ENCODE data around the gene COL4A2.

COL4A2 gene

DNA sequence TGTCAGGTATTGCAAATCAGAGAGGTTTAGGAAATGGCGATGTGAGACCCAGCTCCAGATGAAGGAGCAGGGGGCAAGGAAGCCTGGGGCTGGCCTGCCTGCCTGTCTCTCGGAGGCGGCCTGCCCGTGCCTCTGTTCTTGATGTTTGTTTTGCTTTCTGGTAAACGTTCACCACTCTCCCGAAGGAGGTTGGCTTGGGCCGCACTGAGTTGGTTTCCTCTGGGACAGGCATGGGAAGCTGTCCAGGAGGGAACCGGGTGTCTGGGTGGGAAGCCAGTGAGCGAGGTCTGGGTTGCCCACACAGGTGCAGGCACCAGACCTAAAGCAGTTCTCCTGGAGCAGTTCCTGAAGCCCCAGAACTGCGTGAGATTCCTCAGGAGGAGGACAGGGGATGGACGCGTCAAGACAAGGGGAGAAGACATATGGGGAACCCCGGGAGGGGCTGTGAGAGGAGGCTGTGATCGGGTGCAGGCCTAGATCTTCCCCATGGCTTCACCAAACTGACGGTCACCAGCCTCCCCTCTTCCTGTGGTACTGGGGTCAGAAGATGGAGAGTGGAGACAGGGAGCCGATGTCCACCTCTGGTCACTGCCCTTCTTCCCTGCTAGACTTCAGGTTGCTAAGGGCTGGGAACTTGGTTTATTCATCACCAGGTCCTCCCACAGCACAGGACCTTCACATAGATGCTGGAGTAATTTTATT, 15.2 kb downstream of the COL4A2 start:
- DNase-seq (ENCODE audit: low read depth) = no peak

DNA sequence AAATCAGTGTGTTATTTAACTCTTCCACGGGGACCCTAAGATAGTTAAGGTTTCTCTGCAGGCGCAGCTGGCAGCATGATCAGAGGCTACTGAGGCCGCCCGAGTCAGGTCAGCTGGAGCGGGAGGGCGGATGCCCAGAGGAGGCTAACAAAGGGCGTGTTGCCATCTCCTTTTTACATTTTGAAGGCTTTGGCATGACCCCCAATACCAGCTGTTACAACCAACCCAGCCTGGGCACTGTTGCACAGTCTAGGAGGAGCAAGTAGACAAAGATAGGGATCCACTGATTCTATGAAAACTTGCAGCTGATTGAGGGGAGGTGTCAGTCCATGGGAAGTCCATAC, 15.7 kb downstream of the COL4A2 start:
- no peak for DNase-seq (ENCODE audit: low read depth)

DNA sequence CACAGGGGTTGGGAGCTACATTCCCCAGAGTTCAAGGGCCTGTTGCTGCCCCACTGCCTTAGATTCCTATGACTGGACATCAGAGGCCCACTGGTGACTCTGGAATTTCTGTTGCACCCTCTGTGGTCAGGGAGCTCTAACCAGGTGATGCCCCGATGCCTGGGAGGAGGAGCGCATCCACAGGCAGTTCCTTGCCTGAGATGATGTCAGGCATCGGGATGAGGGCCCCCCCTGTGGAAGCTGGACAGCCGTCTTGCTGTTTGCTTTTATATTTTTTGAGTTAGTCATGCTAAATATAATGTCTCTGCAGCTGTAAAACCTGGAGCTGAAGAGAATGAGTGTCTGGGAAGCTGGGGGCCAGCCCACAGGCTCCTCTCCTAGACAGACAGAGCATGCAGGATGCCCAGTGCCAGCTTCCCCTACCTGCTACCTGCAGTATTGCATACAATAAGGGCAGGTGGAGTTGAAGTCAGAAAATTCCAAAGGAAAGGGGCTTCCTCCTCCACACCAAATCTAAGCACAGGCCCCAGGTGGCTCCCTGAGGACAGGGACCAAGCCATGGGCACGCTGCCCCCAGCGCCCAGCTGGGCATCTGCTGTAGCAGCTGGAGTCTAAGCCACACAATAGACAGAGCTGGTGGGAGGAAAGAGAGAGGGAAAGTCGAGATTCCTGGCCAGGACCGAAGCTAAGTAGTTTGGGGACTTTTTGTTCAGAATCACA, 16.2 kb downstream of the COL4A2 start:
- DNase-seq (ENCODE audit: low read depth) = peak; percentile 89

DNA sequence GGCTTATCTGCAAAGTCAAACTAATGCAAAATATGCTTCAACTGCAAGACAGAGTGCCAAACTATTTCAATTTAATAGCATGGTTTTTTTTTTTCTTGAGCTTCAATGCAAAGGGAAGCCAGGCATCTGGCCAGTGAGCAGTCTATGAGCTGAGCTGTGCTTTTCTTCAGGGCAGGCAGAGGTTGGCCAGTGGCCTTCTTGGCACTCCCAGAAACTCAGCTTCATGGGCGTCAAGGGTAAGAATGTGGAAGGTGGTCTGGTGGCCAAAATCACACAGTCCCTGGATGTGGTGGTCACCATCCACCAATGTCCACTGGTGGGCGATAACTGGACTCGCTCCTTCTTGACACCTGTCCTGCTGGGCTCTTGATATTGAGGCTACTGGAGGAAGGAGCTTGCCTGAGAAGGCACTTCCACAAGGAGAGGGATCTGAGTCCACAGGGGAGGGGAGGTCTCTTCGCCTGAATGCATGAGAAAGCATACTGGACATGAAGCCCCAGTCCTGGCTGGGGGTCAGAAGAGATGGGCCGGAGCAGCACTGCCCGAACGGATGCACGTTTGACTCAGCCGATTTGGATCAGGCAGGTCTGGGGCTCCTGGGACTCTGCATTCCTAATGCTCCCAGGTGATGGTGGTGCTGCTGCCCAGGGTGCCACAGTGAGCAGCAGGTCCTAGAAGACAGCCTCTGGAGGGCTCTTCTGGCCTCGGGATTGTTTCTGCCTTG, 17.1 kb downstream of the COL4A2 start:
- no peak for DNase-seq (ENCODE audit: low read depth)

DNA sequence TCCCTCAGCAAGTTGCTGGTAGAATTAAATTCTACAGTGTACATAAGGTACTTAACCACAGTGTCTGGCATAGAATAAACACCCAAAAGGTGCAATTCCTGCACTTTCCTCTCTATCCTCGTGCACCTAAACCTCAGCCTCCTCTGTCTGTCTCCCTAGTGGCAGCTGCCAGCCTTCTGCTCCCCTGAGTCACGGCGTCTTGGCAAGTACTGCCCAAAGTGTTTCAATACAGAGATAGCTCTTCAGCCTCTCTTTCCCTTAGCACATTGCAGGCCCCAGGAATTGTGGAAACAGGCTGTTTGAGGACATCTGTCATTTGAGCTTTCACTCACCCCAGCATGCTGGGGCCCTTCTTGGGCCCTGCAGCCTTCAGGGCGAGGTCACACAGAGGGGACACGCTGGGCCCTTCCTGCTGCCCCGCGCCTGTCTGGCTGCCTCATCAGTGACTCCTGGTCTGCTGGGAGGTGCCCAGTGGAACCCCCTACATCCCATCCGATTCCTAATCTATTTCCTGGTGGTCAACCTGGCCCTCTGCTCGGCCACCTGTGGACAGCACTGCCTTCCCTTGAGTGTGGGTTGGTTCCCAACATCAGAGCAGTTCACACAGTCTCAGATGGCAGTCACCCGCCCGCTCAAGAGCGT, 19.3 kb downstream of the COL4A2 start:
- DNase-seq (ENCODE audit: low read depth) = peak; percentile 24

DNA sequence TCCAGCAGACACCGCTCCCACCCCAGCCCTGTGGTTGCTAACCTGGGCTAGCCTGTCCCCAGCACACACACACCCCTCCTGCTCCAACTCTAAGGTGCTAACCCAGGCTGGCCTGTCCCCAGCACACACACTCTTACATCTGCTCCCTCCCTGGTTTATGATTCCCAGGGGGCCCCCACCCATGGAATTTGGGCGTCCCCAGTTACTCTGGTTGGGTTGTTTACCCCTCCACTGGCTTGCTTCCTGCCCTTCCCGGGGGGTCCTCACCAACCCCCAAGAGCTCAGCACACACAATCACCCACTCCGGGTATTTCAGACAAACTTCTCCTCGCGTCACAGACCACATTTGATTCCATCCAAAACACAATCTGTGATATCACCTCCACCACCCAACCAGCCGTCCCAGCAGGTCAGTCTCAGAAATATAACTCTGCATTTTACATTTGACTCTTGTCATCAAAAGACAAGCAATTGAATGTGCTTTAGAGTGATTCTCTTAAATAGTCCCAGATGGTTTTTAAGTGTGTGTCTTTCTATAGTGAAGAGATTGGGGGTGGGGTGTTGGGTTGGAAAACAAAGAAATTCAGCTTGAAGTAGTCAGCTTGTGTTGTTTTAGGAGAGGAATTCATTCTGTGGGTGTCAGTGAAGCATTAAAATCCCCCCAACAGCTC, 20.1 kb downstream of the COL4A2 start:
- no peak for DNase-seq (ENCODE audit: low read depth)

DNA sequence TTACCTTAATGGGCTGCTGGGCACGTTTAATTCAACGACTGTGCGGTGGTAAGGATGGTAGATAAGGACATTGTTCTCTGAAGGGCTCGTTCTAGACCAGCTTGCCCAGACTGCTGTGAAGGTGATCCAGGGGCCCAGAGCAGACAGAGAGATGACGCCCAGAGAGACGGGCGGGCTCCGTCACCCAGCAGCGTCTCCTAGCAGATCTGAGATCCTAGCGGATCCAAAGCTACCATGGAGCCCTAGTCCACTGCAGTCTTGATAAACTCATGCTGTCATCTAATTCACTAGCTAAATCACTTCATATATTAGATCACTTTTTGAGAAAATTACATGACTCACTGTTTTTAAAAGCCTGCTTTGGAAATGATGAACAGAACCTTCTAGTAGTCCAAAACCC, 21.5 kb downstream of the COL4A2 start:
- DNase-seq (ENCODE audit: low read depth) = no peak

DNA sequence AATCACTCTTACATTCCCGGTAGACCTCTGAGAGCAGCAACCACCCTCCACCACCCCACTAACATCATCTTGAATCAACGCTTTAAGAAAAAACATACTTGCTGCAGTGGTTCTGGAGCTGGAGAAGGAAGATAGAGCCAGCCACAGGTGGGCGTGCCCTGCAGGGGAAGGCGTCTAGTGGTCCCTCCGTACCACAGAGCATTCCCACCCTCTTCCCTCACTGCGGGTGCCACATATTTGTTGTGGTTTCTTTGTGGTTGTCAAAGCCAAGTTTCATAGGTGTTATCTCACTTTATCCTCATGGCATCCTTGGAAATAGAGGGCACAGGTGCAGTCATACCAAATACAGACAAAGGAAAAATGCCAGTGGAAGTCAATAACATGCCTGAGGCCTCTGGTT, 22.2 kb downstream of the COL4A2 start:
- DNase-seq (ENCODE audit: low read depth) = no peak

DNA sequence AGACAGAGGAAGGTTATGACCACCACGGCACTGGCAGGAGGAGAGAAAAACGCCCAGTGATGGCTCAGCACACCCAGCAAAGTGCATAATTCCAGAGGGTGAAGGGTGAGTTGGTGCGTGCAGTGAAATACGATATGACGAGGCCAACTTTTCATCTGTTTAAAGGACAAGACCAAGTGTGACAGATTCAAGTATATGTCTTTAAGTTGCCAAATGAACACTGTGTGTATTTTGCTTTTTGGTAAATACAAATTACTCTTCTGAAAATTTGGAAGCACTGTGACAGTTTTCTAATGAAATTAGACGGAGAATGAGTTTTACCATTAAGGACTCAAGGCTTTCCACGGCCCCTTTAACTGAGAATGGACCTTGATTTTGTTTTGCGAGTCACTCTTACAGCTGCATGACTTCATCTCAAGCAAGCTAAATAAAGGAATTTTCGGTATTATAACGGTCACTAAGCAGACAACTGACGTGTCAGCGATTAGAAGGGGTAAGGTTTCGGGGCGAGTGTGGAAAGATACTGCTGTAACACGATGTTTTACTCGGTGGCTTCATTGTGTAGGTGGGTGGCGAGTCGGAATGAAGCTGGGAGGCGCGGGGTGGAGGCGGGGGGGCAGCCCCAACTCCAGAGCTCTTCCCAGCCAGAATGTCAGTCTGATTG, 22.8 kb downstream of the COL4A2 start:
- peak; percentile 68 for DNase-seq (ENCODE audit: low read depth)

DNA sequence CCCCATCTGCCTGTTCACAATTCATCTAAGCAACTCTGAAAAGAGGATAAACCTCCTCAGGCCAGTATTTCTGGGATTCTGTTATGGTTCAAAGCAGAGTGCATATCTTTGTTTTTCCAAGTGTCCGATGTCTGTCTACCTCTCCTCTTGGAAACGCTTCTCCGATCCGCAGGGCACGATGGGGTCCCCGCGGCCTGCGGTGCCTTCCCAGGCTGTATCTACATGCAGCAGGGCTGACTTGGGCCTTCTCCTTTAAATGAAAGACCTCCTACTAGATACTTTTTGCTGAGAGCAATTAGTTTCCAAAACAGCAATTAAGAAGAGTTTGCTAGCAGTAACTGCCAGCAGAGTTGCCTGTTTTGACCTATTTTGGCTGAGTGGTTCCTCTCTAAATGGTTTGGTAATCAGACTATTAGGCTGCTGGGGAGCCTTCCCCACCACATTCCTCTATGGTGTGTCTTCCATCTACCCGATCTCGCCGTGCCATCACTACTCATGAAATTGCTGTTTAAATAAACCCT, 23.5 kb downstream of the COL4A2 start:
- DNase-seq (ENCODE audit: low read depth) = peak; percentile 59

DNA sequence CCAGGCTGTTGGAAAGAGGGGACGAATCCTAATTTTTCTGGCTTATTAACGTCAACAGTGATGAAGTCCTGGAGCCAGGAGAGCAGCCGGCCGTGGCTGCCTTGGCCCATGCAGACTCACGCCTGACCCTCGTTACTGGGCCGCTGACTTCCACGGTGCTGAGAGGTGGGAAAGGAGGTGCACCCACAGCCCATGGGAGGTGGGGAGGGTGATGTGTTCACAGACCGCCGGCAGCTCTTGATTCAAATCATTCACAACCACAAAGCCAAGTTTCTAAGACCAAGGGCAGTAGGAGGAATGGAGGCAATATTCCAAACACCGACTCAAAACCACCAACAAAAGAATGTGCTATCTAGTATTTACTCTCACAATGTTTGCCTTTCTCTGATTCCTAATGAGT, 24.3 kb downstream of the COL4A2 start:
- DNase-seq (ENCODE audit: low read depth) = no peak

DNA sequence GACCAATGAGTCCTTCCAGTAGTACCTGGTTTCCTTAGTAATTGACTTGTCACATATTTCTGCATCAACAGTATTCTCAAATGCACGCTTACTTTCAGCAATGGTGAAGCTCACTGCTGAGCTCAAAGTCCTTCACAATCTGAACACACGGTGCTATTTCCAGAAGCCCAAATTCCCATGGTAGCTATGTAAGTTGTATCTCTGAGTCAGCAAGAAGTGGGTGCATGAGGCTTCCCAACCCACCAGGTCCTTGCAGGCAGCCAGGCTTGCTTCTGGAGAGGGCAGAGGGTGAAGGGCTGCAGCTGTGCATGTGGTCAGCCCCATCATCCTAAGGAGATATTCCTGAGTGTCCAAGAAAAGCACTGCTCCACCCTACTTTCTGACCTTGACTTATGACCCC, 25.7 kb downstream of the COL4A2 start:
- no peak for DNase-seq (ENCODE audit: low read depth)

DNA sequence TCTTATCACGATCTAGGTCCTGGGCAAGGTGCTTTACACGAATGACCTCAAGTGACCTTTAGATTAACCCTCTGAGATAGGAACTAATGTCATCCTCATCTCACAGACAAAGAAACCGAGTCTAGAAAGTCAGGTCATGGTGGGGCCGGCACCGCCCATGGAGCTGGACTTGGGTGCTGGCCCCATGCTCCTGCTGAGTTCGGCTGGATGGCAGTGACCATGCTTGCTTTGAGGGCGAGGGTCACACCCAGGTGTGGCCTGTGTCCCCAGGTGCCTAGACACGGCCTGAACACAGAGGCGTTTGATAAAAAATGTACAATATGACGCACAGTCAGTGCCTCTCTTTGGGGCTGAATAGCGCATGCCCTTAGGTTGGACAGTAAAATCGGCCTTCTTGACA, 26.8 kb downstream of the COL4A2 start:
- DNase-seq (ENCODE audit: low read depth) = no peak

DNA sequence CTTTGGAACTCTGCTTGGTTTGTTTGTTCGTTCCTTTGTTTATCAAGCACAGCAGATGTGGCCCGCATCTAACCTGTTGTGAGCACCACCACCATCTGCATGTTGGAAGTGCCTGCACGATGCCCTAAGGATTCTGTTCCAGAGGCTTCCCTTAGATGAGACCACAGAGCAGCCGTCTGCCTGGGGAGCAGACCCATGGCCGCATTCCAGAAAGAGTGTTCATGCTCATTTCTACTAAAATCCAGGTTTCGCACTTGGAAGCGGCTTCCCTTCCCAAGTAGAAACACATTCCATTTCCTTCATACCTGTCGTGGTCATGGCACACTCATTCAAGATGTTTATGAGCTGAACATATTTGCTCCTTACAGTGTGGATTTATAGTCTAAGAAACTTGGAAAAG, 27.2 kb downstream of the COL4A2 start:
- DNase-seq (ENCODE audit: low read depth) = peak; percentile 54

DNA sequence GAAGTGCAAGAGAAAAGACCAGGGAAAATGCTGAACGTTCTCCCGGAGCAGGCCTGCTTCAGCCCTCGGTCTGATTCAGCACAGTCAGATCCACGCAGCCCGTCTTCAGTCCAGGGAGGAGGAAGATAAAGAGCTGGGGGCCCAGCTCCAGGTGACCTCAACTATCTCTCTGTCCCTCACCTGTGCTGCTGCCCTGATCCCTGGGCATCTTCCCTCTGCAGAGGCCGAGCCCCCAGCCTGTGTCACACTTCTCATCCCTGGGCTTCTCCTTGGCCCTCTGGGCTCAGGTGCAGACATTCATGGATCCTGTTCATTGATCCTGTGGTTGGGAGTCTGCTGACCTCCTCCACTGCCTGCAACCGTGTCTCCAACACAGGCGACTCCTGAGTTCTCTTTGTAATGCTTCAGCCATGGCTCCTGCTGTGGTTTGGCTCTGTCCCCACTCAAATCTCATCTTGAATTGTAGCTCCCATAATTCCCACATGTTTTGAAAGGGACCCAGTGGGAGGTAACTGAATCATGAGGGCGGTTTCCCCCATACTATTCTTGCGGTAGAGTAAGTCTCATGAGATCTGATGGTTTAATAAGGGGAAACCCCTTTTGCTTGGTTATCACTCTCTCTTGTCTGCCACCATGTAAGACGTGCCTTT, 27.9 kb downstream of the COL4A2 start:
- DNase-seq (ENCODE audit: low read depth) = no peak

DNA sequence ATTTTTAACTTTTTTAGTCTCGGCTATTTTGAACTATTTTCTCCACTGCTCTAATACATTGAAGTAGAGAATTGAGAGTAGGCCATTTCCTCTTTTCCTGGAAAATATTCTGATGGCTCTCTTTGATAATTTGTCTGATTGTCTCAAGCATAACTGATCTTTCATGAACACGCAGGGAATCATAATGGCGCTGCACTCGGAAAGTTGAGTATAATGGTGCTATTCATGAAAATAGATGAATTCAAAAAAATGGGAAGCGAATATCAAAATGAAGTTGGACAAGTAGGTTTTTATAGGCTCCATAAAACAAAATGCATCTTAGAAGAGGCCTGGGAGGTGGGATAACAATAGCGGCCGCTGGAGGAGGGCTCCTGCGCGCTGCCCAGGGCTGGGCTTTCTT, 29.0 kb downstream of the COL4A2 start:
- DNase-seq (ENCODE audit: low read depth) = no peak

DNA sequence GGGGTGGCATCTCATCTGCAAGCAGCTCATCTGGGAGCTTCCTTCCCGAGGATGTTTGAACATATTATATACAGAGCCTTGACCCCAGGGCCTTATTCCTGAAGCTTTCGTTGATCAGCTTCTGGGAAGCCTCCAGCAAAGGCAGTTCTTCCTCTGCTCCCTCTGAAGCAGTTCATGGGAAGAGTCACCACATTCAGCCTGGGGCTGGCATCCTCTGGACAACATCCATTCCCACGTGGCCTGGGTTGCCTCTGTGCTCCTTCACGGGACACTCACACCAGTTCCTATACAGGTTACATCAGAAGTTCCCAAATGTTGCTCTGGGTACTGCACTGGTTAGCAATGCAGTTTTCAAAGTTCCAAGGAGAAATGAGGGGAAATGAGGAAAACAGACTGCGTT, 29.6 kb downstream of the COL4A2 start:
- DNase-seq (ENCODE audit: low read depth) = no peak

DNA sequence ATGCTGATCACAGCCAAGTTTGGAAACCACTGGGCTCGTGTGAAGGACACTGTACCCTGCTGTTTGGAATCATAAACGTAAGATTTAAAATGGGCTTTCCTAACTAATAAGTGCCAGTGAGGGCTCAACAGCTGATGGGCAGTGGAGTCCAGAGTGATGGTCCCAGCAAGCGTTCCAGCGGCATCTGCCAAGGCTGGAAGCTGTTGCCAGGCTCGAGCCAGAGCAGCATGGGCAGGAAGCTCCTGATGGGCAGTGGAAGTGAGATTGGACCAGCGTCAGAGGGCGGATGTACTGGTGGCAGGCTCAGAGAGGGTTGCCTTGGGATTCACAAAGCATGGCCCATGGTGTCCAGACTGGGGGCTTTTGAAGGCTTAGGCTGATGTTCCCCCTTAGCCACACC, 30.2 kb downstream of the COL4A2 start:
- DNase-seq (ENCODE audit: low read depth) = no peak

DNA sequence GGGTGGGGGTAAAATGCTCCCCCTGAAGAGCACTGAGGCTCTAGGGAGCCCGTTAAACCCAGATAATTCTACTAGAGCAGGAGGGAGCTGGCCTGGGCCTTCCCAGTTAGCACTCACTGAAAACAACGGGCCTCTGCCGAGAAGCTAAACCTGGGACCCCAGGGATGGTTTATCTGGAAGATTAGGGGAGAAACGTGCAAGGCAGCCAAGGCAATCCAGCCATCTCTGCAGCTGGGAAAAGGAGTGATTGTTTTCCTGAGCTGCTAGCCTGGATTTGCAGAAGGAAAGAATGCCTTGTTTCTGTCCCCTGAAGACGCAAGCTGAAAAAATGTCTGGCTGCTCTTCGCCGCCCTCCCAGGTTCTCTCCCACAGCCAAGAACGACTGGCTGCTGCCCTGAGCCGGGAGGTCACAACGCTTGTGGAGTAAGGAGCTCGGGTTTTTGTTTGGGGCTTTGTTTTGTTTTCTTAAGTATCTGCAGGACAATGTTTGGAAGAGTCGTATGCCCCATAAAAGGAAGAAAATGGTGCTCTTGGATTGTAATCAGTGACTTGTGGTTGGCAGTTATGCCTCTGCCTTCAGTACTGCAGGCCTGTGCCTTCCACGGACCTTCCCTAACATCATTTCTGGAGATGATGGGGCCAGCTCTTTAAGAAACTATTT, 31.5 kb downstream of the COL4A2 start:
- DNase-seq (ENCODE audit: low read depth) = no peak

DNA sequence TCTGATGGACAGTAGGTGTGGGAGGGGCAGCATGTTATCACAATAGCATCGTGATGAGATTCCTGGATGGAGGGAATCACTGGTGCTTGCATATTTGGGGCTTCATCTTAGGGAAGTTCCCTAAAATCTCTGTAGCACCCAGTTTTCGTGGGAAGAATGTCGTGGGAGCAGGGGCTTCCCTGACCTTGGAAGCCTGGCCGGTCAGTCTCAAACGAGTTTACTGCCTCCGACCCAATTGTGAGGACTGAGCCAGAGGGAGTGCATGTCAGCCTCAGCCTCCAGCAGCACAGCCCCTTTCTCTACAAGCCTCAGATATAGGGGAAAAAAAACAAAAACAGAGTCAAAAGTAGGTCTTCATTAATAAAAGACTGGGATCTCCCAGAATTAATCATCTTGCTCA, 32.2 kb downstream of the COL4A2 start:
- DNase-seq (ENCODE audit: low read depth) = no peak
